Stomach (tissue), 9 donors: ENCODE measurements around the gene PEA15. TPM values are rescaled to one million over a fixed set of nuclear protein-coding genes. Genes with fewer than 3 reads are reported as not detected.

ENCODE experiments used
- DNase-seq, 2 donors: peaks; one replicate each; pipeline versions ENCODE4 v3.0.0 to v3.0.0-alpha.2; 2013 to 2019
- H3K27ac ChIP-seq, 5 donors: fragments of 200-600 bp in 4 of 5; sonication (generic) in 4 of 5; one replicate each; pipeline ENCODE4 v1.5.1; 2013 to 2019; ENCODE audit warnings: mild to moderate bottlenecking in 1 of 5, moderate library complexity in 1 of 5
- H3K27me3 ChIP-seq, 3 donors: fragments of 200-600 bp; sonication (generic); one replicate each; pipeline ENCODE4 v1.5.1; 2017 to 2019; ENCODE audit warnings: mixed run types in 1 of 3
- H3K36me3 ChIP-seq, 4 donors: fragments of 200-600 bp; sonication (generic); 1 replicate in 3 of 4; 2 replicates in 1 of 4; pipeline ENCODE4 v1.5.1; 2016 to 2019
- H3K4me1 ChIP-seq, 4 donors: fragments of 200-600 bp; sonication (generic); one replicate each; pipeline ENCODE4 v1.5.1; 2016 to 2019
- H3K4me3 ChIP-seq, 4 donors: fragments of 200-600 bp; sonication (generic) in 3 of 4; one replicate each; pipeline ENCODE4 v1.5.1; 2016 to 2019; ENCODE audit warnings: mild to moderate bottlenecking in 1 of 4
- H3K9me3 ChIP-seq, 4 donors: fragments of 200-600 bp; sonication (generic); one replicate each; pipeline ENCODE4 v1.5.1; 2016 to 2019
- EP300 ChIP-seq: sonication (generic); formaldehyde crosslinking; IDR thresholded peaks from one replicate; pipeline ENCODE4 v1.6.1; 2017; ENCODE audit warnings: antibody characterized with exemption
- POLR2A ChIP-seq, 4 donors: fragments of 450-650 bp; IDR thresholded peaks; one replicate each; pipeline ENCODE4 v1.6.1; 2016; ENCODE audit warnings: antibody characterized with exemption in 4 of 4, control low read depth in 2 of 4, mild to moderate bottlenecking in 1 of 4, moderate library complexity in 1 of 4
- POLR2AphosphoS5 ChIP-seq, 3 donors: sonication (generic); formaldehyde crosslinking; IDR thresholded peaks; one replicate each; pipeline ENCODE4 v1.6.1; 2016; ENCODE audit warnings: antibody characterized with exemption in 3 of 3
- WGBS, 5 donors: extraction: QIAGEN DNeasy Blood & Tissue Kit in 3 of 5; methylation state at CpG; one replicate each; pipeline versions ENCODE4 v1.1.5 to v1.1.7; 2013 to 2018; 5-methylcytosine and 5-hydroxymethylcytosine counted together
- intact Hi-C: fragments of 100-400 bp; cut with DNase I; formaldehyde crosslinking; loops from one replicate; pipeline ENCODE4 v1.15.1; 2023; ENCODE audit warnings: low total_unique reads
- polyA plus RNA-seq, 3 donors: library from polyadenylated mRNA; stranded (reverse); fragments of 200-250 nt; gene quantifications; one replicate each; pipeline ENCODE4 v1.2.3, GENCODE V29; 2013
- total RNA-seq, 5 donors: library from RNA; depleted of rRNA; stranded (reverse); fragments of >200 nt; gene quantifications; one replicate each; pipeline versions ENCODE4 v1.1.0 to v1.2.3, GENCODE V29; 2014 to 2016
- TF ChIP-seq, protein P1 (sequence below), 7 experiments: fragments of 450-650 bp in 4 of 7; fragments of 200-600 bp in 3 of 7; sonication (generic) in 3 of 7; IDR thresholded peaks; one replicate each; pipeline ENCODE4 v1.5.1; 2016 to 2019; ENCODE audit warnings: antibody characterized with exemption in 7 of 7, control low read depth in 2 of 7, mild to moderate bottlenecking in 1 of 7
- donor health status: healthy with polysubstance abuse.
- donor health status: Bipolar disorder and iron deficiency.
- donor health status: healthy.

PEA15 gene
- total and polyA plus RNA-seq, 8 donors: 26.3 to 127 (median 58.0) TPM

DNA sequence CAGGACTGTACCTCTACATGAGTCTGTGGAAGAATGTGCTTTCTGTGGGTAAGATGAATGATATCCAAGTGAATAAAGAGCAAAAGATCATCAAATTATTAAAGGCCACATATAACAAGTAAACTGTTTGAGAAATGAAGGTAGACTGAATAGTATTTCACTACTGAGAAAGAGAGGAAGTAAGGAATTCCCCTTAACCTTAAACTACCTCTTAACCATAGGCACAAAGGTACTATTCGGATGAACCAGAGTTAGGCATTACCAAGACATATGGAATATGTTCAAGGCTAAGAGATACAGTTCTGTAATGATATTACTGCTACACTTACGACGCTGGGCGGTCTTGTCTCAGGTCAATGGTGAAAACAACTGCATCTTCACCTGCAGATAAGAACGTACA, 31.6 kb downstream of the PEA15 start:
- no peaks in the 10 kb centered on the region for H3K27me3 ChIP-seq
- intact Hi-C loops: no loop called here
- H3K27ac ChIP-seq: no peak overlapping the region
- DNase-seq: no peak
- 83 to 90% (median 86%) methylated on average over 5 of the region's 5 CpGs for WGBS, 5 donors
- peaks cover 0 to 27% (median 2%) of the 10 kb centered on the region in 4 donors for H3K4me1 ChIP-seq
- no peaks in the 10 kb centered on the region for H3K9me3 ChIP-seq
- peaks cover 58 to 100% (median 97%) of the 10 kb centered on the region in 4 donors for H3K36me3 ChIP-seq
- TF ChIP-seq POLR2AphosphoS5 (IDR thresholded peaks at IDR 0.05) (no peak), POLR2A (IDR thresholded peaks at IDR 0.05) (no peak)
- TF ChIP-seq, protein P1, sequence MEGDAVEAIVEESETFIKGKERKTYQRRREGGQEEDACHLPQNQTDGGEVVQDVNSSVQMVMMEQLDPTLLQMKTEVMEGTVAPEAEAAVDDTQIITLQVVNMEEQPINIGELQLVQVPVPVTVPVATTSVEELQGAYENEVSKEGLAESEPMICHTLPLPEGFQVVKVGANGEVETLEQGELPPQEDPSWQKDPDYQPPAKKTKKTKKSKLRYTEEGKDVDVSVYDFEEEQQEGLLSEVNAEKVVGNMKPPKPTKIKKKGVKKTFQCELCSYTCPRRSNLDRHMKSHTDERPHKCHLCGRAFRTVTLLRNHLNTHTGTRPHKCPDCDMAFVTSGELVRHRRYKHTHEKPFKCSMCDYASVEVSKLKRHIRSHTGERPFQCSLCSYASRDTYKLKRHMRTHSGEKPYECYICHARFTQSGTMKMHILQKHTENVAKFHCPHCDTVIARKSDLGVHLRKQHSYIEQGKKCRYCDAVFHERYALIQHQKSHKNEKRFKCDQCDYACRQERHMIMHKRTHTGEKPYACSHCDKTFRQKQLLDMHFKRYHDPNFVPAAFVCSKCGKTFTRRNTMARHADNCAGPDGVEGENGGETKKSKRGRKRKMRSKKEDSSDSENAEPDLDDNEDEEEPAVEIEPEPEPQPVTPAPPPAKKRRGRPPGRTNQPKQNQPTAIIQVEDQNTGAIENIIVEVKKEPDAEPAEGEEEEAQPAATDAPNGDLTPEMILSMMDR (IDR thresholded peaks at IDR 0.05): no peak
- no peak overlapping the region for H3K4me3 ChIP-seq

DNA sequence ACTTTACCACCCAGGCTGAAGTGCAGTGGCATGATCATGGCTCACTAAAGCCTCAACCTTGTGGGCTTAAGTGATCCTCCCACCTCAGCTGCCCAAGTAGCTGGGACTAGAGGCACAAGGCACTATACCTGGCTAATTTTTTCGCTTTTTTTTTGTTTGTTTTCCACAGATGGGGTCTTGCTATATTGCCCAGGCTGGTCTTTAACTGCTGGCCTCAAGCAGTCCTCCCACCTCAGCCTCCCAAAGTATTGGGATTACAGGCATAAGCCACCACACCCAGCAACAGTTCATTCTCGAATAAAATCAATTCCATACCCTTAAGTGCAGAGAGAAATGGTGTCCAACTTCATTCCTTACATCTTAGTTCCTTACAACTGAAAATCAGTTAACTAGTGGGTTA, 32.4 kb downstream of the PEA15 start:
- Histone ChIP-seq H3K4me3 (no peak overlapping the region), H3K4me1 (peaks cover 0 to 31% (median 2%) of the 10 kb centered on the region in 4 donors), H3K27ac (no peak overlapping the region), H3K27me3 (no peaks in the 10 kb centered on the region), H3K36me3 (peaks cover 53 to 100% (median 97%) of the 10 kb centered on the region in 4 donors), H3K9me3 (no peaks in the 10 kb centered on the region)
- DNase-seq: no peak
- WGBS, 5 donors: 91 to 97% (median 95%) methylated on average over 2 of the region's 2 CpGs
- intact Hi-C loops: no loop called here
- TF ChIP-seq POLR2AphosphoS5 (IDR thresholded peaks at IDR 0.05) (no peak), EP300 (no peak), POLR2A (IDR thresholded peaks at IDR 0.05) (no peak)
- TF ChIP-seq, protein P1 (IDR thresholded peaks at IDR 0.05): no peak

DNA sequence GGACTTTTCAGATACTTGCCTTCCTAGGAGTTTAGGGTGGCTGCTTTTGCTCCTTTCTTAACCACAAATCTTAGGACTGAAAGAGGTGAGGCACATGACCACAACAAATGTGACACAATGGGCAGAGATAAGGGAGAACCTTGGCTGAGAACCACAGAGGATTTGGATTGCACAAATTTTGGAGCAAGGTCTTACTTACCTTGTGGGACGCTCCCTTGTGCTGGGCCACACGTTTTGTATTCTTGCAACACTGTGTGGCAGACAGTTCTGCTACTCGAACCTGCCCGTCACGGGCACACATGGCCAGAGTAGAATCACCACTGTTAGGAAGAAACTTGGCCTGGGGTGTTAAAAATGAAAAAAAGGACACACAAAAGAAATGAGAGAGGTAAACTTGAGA, 33.2 kb downstream of the PEA15 start:
- Histone ChIP-seq H3K4me1 (peaks cover 0 to 38% (median 2%) of the 10 kb centered on the region in 4 donors), H3K36me3 (peaks cover 61 to 100% (median 97%) of the 10 kb centered on the region in 4 donors), H3K27me3 (no peaks in the 10 kb centered on the region), H3K27ac (no peak overlapping the region), H3K9me3 (no peaks in the 10 kb centered on the region), H3K4me3 (no peak overlapping the region)
- intact Hi-C loops: no loop called here
- TF ChIP-seq POLR2AphosphoS5 (IDR thresholded peaks at IDR 0.05) (no peak), EP300 (no peak), POLR2A (IDR thresholded peaks at IDR 0.05) (no peak)
- TF ChIP-seq, protein P1 (IDR thresholded peaks at IDR 0.05): no peak
- DNase-seq: no peak
- WGBS, 5 donors: 63 to 83% (median 68%) methylated on average over 5 of the region's 5 CpGs

DNA sequence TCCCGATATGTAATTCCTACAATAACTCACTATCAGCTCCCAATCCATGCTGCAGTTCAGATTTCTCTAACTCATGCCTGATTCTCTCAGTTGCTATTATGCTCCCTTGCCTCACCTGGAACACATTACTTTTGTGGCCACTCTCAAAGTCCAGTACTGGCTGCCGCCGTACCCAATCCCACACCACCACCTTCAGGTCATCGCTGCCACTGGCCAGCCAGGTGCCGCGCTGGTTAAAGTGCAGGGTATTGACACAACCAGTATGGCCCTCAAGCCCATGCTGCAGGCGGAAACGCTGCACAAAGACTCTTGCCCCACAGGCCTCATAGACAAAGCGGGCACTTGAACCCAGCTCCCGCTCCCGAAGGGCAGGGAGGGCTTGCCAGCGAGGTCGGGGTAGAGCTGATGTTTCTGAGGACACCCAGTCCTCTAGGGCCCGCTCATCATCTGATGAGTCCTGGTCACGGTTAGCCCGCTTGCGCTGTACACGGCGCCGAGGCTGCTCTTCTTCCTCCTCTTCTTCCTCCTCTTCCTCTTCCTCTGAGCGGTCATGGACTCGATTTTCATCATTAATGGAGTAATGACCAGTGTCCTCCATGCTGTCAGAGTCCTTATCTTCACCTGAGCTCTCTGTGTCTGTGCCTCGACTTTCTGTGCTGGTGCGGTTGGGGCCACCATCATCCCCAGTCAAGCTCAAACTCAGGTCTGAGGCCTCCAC, 34.6 kb downstream of the PEA15 start:
- TF ChIP-seq POLR2AphosphoS5 (IDR thresholded peaks at IDR 0.05) (no peak), EP300 (no peak), POLR2A (IDR thresholded peaks at IDR 0.05) (no peak)
- TF ChIP-seq, protein P1 (IDR thresholded peaks at IDR 0.05): no peak
- DNase-seq: no peak
- peaks cover 61 to 99% (median 94%) of the 10 kb centered on the region in 4 donors for H3K36me3 ChIP-seq
- H3K27ac ChIP-seq: no peak overlapping the region
- peaks cover 0 to 38% (median 0%) of the 10 kb centered on the region in 4 donors for H3K4me1 ChIP-seq
- no peaks in the 10 kb centered on the region for H3K9me3 ChIP-seq
- H3K4me3 ChIP-seq: no peak overlapping the region
- no peaks in the 10 kb centered on the region for H3K27me3 ChIP-seq
- intact Hi-C loops: no loop called here
- WGBS, 5 donors: 96% methylated on average over 24 of the region's 24 CpGs
